Stomach (tissue), 4 donors: ENCODE data around the gene PRUNE2.

Experiments
- EP300 ChIP-seq: sonication (generic); formaldehyde crosslinking; IDR thresholded peaks from one replicate; pipeline ENCODE4 v1.6.1; 2017; ENCODE audit warnings: antibody characterized with exemption
- POLR2AphosphoS5 ChIP-seq, 3 donors: sonication (generic); formaldehyde crosslinking; IDR thresholded peaks; one replicate each; pipeline ENCODE4 v1.6.1; 2016; ENCODE audit warnings: antibody characterized with exemption in 3 of 3
- TF ChIP-seq, protein P1 (sequence below), 7 experiments: fragments of 450-650 bp in 4 of 7; fragments of 200-600 bp in 3 of 7; sonication (generic) in 3 of 7; IDR thresholded peaks; one replicate each; pipeline ENCODE4 v1.5.1; 2016 to 2019; ENCODE audit warnings: antibody characterized with exemption in 7 of 7, control low read depth in 2 of 7, mild to moderate bottlenecking in 1 of 7

DNA sequence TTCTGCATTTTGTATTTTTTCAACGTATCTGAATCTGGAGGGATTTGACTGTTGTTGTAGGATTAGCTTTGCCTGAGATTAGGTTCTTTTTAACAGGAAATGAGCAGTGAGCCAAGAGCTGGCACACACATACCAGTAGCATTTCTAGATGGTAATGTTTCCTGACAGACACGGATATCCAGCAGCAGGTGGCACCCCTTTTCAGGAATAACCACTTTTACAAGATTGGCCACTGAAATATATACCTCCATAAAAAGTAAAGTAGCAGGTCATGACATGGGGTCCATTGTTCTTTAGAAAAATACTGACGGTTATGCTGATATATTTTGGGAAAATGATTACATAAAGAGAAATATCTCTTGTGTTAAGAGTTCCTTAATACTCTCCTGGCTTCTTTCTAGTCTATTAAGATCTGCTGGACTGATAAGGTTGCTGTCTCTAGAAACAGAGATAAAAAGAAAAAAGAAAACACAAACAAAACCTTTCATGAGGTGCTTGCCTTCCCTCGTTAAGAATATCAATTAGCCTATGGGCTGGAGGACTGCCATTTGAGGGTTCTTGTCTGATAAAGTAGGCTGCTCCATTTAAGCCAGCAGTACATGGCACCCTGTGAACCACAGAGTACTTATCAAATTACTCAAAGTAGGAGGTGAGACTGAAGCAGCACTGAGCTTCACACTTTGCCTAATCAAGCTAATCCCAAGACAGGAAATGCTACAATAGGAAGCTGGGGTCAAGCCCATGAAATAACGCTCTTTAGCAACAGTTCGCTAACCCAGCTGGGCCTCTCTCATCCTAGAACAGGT is 243.2 kb downstream of the PRUNE2 start:
- TF ChIP-seq, protein P1, sequence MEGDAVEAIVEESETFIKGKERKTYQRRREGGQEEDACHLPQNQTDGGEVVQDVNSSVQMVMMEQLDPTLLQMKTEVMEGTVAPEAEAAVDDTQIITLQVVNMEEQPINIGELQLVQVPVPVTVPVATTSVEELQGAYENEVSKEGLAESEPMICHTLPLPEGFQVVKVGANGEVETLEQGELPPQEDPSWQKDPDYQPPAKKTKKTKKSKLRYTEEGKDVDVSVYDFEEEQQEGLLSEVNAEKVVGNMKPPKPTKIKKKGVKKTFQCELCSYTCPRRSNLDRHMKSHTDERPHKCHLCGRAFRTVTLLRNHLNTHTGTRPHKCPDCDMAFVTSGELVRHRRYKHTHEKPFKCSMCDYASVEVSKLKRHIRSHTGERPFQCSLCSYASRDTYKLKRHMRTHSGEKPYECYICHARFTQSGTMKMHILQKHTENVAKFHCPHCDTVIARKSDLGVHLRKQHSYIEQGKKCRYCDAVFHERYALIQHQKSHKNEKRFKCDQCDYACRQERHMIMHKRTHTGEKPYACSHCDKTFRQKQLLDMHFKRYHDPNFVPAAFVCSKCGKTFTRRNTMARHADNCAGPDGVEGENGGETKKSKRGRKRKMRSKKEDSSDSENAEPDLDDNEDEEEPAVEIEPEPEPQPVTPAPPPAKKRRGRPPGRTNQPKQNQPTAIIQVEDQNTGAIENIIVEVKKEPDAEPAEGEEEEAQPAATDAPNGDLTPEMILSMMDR (IDR thresholded peaks at IDR 0.05) = peak in 2 of 7 experiments; percentile 9 to 17
- TF ChIP-seq EP300 (no peak), POLR2AphosphoS5 (IDR thresholded peaks at IDR 0.05) (no peak)
